NCI-H69 (cell line): ENCODE data around the gene DHRS12.

Experiments used
- DNase-seq: peaks from one replicate; lab custom pipeline; 2025; lab: John Stamatoyannopoulos, UW

Gene DHRS12, protein sequence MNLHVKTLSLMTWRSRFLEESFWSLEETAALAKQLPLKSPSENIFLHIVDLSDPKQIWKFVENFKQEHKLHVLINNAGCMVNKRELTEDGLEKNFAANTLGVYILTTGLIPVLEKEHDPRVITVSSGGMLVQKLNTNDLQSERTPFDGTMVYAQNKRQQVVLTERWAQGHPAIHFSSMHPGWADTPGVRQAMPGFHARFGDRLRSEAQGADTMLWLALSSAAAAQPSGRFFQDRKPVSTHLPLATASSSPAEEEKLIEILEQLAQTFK

DNA sequence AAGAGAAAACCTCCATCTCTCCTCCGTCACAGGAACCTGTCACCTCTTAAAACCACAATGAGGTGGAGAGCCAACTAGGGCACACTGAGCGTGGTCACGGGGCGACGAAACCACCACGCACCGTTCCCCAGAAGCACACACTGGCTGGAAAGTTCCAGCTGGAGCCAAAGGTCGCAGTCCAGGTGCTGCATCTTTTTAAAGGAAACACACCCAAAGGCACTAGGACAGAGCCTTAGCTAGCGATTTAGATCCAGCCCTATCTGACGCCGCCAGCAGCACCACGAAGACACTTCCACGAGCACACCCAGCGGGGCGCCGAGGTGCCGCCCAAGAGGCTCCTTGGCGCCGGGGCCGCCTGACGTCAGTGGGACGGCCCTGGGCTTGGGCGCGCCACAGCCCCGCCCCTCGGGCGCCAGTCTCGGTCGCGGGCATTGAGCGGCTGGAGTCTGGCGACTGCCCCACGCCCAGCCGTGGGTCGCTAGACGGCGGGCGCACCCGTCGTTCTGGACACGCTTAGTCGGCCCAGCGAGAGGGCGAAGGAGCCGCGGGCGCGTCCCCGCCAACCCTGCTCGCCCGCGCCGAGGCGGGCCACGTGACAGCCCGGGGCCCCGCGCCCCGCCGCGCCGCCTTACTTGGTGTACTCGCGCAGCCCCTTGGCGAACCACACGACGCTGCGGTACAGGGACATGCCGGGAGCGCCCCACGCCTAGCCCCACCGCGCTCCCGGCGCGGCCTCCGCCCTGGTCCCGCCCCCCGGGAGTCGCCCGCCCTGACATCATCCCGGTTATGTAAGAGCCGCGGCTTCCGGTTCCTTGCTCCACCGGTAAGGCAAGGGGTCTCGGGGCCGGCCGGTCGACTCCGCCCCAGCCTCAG, at the start of gene DHRS12:
Gene DHRS12 (minus strand): TSS at position 742 of the 873 bp plus-strand sequence. CDS start 4,504 bp downstream, outside the sequence.
- DNase-seq: peak; percentile 92

DNA sequence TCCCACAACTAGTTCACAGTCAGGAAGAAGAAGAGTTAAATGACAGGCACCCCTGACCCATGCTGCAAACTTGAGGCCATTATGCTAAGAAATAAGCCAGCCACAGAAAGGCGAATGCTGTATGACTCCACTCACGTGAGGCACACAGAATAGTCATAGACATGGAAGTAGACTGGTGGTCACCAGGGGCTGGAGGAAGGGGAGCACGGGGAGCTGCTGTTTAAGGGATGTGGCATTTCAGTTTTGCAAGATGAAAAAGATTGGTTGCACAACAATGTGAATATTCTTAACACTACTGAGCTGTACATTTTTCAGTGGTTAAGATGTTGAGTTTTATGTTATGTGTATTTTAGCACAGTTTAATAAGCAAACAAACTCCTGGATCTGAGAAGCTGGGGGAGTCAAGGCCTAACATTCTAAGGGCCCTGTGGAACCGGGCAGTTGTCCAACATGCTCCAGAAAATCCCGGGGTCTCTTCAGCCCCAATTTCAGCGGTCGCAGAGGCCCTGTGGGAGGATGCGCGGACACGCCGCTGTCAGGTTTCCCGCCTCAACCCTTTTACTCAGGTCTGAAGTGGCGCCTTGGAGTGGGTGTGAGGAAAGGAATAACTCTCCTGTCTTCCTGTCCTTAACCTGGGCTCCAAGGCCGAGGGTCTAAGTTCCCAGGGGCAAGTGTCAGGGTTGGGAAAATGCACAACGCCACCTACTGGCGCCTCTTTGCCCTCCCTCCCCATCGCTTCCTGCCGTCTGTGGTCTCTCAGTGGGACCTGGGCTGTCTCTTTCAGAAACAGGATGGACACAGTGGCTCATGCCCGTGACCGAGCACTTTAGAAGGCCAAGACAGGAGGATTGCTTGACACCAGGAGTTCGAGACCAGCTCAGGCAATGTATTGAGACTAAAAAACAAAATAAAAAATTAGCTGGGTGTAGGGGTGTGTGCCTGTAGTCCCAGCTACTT, 45.5 kb upstream of the DHRS12 start:
- DNase-seq: peak; percentile 21

DNA sequence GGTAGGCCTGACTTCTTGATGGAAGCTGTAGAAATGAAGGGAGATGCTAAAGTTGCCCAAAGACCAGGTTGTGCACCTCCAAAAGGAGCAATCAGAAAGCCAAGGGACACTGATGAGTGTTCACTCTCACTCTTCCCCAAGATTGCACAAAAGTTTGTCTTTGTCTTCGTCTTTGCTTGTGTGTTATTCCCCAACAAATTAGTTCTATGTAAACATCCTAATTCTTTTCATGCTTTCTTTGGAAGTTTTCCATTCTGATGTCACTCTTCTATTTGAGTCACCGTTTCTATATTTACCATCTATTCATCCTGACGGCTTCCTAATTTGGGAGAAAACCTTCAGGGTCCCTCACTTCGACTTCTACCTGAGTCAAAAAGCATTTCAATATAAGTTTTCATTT, 44.7 kb upstream of the DHRS12 start:
- DNase-seq: no peak

DNA sequence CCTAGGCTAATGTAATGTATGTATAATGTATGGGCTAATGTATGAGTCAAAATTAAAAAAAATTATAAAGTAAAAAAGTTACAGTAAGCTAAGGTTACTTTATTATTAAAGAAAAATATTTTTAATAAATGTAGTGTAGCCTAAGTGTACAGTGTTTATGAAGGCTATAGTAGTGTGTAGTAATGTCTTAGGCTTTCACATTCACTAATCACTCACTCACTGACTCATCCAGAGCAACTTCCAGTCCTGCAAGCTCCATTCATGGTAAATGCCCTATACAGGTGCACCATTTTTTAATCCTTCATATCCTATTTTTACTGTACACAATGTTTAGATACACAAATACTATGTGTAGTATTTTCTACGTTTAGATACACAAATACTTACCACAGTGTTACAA, 42.8 kb upstream of the DHRS12 start:
- DNase-seq: no peak

DNA sequence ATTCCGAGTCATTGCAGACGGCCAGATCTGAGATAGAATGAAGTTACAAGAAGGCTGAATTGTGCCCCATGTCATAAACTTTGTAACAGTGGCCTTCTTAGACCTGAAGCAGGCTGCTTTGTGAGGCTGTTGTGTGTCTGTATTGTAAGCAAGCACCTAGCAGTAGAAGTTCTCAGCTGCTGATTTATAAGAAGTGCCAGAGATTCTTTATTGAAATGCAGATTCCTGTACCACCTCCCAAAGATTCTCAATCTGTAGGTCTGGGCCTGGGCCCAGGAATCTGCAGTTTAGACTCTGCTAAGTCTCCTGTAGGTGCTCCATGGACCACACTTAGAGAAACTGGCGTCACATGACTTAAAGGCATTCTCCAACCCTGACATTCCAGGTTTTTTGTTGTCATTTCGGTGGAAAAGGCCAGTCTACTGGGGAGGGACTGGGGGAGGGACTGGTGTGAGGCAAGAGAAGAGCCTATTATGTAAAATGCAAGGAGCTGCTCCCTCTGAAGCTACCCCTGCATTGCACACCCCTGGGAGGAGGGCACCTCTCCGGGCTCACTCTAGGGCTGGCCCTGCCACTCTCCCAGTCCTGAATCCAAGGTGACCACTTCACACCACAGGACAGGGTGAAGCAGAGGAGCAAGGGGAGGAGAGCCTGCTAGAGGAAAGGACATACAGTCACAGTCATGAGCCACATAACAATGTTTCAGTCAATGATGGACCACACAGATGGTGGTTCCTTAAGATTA, 41.8 kb upstream of the DHRS12 start:
- no peak for DNase-seq

DNA sequence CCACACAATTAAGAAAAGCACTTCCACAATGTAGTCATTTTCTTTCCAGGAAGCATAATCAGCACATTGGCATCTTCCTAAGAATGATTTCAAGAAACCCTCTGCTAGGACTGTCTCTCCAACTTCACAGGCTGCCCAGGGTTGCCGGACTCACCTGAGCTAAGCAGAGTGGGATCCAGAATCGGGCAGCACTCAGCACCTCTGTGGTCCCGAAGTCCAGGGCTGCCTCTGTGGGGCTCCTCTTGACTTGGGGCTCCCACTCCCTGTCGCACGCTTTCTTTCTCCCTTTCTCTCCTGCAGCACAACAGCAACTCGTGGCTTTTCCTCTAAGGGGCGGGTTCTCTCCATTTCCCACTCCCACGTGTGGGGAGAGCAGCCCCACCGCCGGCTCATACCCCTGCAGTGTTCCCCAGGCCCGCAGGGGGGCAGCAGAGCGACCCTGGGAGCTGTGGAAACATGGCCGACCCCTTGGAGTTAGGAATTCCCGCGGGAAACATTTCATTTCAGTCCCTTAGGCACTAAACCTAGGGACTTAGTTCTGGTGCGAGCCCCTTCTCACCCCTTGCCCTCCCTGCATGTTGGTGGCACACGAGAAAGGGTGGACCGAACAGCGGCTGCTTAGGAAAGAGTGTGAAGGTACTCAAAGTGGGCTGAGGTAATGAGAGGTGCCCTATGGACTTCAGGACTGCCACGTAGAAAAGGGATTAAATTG, 41.1 kb upstream of the DHRS12 start, which contains the start of gene TMEM272:
Gene TMEM272 (minus strand): TSS at position 316 of the 712 bp plus-strand sequence. CDS start 6,647 bp downstream, outside the sequence.
- DNase-seq: peak; percentile 64

DNA sequence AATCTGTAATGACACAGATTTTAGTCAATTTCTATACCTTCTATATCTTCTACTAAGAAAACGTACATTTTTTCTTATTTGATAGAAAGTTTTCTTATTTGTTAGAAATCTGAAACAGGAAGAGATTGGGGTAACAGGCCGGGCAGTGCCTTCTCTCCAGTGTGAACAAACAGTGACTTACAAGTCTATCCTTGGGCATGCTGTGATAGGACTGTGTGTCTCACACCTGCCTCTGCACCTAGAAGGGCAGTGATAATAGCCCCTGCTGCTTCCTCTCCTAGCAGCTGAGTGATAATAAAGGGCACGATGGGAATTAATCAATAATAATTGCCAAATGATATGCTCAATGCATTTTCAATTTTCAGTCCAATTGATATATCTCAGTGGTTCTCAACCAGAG, 39.6 kb upstream of the DHRS12 start:
- no peak for DNase-seq

DNA sequence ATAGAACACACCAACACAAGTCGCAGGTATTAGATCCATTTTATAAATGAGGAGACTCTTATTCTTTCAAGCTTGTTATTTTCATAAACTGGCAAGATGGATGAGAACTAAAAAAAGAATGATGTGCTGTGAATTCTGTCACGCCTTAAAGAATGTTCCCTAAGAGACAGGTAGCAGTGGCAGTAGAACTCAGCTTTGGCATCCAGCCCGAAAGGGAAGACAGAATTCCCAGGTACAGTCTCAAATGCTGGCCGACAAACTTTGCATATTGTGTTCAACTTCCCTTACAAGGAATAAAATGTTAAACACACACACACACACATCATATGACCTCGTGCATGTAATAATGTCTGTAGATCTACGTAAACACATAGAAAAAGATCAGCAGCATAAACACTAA, 37.8 kb upstream of the DHRS12 start:
- no peak for DNase-seq

DNA sequence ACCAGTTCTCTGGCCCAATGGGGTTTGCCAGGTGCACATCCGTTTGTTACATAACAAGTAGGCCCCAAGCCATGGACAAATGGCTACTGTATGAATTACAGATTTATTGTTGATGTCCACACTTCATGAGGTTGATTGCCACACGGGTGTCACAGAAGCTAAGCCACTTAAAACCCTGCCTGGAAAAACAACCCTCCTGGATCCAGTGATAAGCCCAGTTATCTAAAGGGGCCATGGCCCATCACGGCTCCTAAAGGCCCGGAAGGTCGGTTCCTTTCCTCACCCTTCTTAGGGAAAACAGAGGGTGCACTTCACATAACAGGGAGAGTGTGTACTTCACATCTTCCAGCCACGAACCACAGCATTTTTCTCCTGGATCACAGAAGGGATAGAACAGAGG, 37.0 kb upstream of the DHRS12 start:
- no peak for DNase-seq

DNA sequence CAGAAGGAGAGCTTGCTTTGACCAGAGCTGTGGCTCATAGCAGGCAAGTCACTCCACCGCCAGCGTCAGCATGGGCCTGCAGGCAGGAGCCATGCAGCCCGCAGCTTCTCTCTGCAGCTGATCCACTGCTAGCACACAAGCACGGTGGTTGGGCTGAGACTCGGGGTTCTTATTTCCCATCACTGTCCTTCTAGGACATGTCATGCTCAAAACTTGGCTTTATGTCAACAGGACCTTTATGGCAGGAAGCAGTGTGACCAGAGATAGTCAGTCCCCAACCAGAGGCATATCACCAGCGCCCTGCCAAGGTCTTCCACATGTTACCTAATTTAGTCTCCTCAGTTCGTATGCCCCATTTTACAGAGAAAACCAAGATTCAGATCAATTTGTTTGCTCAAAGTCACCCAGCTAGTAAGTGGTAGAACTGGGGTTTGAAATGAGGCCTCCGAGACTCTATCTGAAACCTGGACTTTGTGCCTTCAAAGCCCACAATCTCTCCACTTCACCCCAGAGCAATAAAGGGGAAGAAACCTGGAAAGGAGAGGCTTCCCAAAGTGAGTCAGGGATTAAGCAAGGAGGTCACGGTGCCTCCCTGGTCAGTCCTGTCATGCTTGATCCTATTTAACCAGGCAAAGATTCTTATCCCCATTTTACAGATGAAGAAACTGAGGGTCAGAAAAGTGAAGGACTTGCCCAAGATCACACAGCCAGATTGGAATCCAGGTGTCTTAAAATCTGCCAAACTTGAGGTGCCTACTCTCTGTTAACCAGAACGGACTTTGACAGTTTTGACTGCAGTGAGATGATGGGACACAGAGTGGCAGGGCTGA, 36.0 kb upstream of the DHRS12 start:
- no peak for DNase-seq

DNA sequence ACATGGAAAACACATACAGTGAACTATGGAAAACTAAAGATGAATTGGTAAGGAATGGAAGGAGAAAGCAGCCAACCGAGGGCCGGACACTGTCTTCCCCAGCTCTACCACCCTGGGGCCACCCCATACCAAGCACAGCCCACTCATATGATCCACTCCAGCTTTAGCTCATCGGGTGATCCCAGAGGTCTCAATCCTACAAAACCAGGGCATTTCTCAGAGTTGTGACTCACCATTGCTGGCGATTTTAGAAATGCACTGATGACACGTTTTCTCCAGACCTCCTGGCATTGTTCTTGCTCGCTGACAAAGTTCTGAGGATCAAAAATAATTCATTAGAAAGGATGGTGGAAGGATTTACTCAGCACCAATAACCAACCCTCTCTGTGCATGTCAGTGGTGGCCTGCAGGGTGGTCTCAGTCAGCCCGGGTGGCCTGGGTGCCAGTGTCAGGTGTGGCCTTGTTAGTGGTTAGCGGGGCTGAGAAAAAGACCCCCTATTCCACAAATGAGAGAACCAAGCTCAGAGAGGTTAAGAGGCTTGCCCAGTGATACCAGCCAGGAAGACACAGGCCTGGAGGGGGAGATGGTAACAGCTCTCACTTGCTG, 34.4 kb upstream of the DHRS12 start:
- no peak for DNase-seq

DNA sequence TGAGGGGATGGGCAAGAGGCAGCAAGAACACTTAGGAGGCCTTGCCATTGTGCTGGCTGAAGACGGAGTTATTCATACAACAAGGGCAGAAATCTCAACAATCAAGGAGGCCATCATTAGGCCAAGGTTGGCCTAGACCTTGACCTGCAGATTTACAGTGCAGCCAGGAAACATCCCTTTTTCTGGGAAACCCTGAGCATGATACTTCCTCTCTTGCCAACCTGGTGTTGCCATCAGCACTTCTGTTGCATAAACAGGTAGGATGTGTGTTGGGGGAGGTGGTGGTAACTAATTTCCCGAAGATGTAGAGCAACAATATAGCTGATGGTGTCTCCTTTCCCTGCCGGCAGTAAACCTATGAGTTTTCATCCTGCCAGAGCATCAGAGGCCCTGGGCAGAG, 33.1 kb upstream of the DHRS12 start:
- no peak for DNase-seq

DNA sequence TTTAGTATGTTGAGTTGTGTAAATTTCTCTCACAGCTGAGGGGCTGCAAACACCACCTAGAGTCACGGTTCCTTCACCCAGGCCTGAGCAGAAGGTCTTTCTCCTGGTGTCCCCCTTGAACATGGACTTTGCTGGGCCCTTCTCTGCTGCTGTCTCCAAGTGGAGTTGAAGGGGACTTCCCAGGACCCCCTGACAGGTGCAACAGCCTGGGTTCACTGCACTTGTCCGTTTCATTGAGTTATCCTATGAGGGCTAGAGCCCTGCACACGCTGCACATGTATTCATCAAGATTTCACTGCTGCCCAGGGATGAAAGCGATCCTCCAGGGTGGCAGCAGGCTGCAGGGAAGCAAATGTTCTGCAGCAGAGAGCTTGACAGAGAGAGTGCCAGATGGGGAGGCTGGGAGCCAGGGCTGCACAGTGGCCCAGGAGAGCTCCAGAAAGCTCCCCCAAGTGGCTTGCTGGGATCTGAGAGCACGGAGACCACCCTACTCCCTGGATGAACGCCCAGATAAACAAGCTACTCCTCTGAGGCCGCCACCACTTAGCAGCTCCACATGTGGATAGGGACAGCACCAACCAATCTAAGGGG, 30.7 kb upstream of the DHRS12 start:
- DNase-seq: peak; percentile 55

DNA sequence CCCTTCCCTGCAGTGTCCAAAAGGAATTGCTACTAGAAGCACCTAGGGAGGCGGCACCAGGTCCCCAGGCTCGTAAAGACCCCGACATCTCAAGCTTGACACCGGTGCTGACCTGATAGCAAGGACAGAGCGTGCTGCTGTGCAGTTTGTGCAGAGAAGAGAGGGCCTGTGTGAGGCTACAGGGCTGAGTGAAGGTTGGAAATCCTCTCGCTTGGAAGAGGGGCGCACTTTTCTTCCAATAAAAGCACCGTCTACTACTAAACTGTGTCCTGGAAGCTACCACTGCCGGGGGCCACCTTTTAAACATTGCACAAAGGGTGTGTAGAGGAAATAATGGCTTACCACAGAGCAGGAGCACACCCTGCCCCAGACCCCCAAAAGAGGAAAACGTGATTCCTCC, 30.0 kb upstream of the DHRS12 start:
- no peak for DNase-seq

DNA sequence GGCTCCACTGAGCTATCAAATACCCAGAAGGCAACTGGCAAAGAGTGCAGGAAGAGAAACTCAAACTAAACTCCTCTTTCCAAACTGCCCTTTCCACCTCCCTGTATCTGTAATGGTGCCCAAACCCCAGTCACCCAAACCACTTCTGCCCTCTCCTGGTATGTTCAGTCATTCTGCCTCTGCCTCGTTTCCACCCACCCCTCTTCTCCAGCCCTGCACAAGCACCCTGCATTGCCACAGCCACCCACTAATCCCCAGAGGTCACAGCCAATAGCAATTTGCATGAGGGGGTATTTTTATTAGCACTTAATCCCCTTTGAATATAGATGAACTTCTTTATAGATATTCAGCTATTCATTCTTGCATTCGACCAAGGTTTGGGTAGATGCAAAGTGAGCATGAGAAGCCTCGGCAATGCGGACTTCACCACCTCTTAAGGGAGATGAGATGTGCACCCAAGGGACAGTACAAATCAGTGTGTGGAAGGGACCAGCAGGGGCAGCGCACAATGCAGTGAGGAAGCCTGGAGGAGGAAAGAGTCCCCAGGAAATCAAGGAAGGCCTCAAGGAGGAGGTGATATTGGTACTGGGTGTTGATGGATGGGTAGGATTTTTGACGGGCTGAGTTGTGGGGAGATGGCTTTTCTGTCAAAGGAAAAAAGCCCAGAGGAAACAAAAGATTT, 28.6 kb upstream of the DHRS12 start:
- peak; percentile 54 for DNase-seq

DNA sequence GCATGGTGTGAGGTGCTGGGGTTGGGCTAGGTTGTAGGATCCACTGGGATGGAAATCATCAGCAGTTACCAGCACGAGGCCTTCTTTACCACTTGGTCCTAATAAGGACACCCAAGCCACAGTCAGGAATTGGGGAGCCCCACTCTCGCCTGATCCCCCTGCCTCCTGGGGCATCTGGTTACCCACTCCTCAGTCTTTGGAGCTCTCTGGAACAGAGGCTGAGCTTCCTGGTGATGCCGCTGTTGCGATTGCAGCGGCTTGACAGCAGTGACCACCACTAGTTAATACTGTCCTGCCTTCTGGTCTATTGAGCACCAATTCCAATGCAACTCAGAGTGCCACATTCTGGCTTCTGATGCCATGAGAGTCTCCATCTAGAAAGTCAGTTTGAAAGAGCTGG, 27.6 kb upstream of the DHRS12 start:
- DNase-seq: no peak

DNA sequence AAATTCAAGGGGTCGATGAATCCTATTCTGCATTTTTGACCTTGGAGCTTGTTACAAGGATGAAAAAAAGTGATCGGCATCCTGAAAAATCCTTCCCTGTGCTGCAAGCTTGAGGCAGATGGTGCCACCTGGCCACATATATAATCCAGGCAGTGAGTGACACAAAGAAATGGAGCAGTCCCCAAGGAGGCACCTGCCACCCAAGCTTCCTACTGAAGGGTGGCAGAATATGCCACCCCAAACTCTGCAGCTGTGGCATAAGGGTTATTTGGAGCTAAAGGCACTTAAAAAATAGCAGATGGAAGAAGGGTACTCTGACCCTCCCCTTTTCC, 25.6 kb upstream of the DHRS12 start:
- DNase-seq: no peak

DNA sequence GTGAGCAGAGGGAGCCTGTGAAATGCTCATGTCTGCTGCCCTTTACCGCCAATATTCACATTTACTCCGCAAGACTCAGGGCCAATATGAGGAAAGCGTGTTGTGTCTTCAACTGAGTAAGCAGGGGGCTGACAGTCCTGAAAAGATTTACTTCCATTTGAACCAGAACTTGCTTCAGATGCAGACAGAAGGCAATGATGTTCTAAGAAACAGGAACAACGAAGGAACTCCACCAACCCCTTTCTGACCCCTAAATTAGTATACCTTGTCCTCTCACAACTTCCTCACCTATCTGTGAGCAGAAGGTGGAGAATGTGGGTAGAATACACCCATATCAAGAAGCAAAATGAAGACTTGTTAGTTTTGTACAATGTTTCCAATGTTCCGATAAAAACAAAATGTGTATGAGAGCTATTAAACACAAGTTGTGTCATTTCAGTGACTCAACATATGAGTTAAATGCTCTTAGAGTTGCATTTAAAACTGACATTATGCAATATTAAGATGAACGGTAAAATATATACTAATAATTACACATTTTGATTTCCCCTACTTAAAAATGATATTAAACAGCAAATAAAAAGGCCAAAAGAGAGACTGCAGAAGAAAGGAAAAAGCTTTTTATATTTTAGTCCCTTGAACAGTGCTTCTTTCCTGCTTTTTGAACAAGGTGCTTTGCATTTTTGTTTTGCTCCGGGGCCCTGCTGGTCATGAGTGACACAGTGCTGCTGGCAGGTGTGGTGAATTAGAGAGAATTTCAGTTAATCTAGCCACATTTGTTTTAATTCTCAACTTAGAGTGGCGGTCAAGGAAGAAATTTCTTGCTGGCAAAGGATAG, 25.0 kb upstream of the DHRS12 start:
- no peak for DNase-seq
